NT2/D1 (cell line): ENCODE results near the gene FER1L5.

Experiments used
- SUZ12 ChIP-seq: IDR thresholded peaks from 2 replicates; pipeline ENCODE4 v1.6.1; 2011; ENCODE audit not compliant: insufficient read length, insufficient read depth; ENCODE audit errors: extremely low read depth
- YY1 ChIP-seq: IDR thresholded peaks from 2 replicates; pipeline ENCODE4 v1.6.1; 2011; ENCODE audit not compliant: insufficient read length, insufficient read depth
- ZNF274 ChIP-seq: IDR thresholded peaks from 2 replicates; pipeline ENCODE4 v1.6.1; 2011; ENCODE audit warnings: mild to moderate bottlenecking, low read depth, low read length

DNA sequence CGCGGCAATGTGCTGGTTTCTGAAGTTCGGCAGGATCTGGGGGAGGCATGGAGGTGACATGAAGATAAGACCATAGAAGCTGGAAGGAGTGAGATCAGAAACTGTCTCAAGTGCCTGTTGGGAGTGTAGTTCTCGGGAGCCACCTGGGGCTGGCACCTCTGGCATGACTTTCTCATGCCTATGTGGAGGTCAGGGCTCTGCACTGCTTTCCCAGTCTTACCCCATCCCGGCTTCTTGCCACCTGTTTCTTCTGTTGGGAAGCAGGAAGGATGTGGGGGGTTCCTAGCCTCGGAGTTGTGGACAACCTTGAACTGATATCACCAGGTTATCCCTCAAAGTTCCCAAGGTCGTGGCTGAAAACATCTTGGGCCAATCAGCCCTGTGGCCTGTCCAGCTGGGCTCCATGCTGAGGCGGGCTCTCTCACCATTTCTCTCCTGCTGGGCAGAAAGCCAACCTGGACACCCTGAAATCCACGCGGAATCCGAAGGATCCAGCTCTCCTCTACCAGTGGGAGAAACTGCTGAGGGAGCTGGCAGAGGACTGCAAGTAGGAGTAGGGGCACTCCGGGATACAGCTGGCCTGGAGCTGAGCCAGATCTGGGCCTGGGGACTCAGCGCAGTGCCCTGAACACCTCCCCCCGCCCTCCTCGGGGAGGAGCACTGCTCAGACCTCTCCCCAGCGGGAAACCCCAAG, 42.5 kb downstream of the FER1L5 start:
- TF ChIP-seq ZNF274 (no peak), YY1 (no peak), SUZ12 (no peak)
